ENCODE data around the gene LPCAT1.

GRCh38 chr5:1419476-1420210 is 104.1 kb downstream of the LPCAT1 start:
- TF ChIP-seq CTCF (conservative IDR thresholded peaks at IDR 0.05), result no peak
- TF ChIP-seq ZFX (IDR thresholded peaks at IDR 0.05), result no peak

All from C4-2B (cell line).